ENCODE results near the gene USP48. TPM values are rescaled to one million over a fixed set of nuclear protein-coding genes. Genes with fewer than 3 reads are reported as not detected.
A peak's percentile ranks its signal among the peaks of the same experiment; 100 is the strongest.

The USP48 gene
- total and polyA plus RNA-seq, 12 donors, result 13.8 to 45.0 (median 36.1) TPM

GRCh38 chr1:21818656-21819055, 35.7 kb upstream of the USP48 start:
- no peak overlapping the region for H3K4me3 ChIP-seq
- DNase-seq (peak in 1 of 2 donors; percentile 54), ATAC-seq (peak in 6 of 8 donors; percentile 21 to 46 (median 30))
- whole genome bisulfite sequencing, 2 donors, result 28 to 32% methylated on average over 9 of the region's 10 CpGs
- intact Hi-C loops (cut with DNase I), result no loop called here
- H3K27me3 ChIP-seq, result peaks cover 0 to 12% (median 0%) of the 10 kb centered on the region in 7 donors
- peaks cover 0 to 33% (median 6%) of the 10 kb centered on the region in 9 donors for H3K4me1 ChIP-seq
- H3K27ac ChIP-seq, result peak overlapping the region in 2 of 10 donors; percentile 16
- peaks cover 0 to 38% (median 21%) of the 10 kb centered on the region in 9 donors for H3K36me3 ChIP-seq
- H3K9me3 ChIP-seq, result no peaks in the 10 kb centered on the region
- TF ChIP-seq CTCF (IDR thresholded peaks at IDR 0.05), result no peak

GRCh38 chr1:21816602-21817302, 33.8 kb upstream of the USP48 start:
- H3K9me3 ChIP-seq, result no peaks in the 10 kb centered on the region
- H3K27me3 ChIP-seq, result peaks cover 0 to 17% (median 0%) of the 10 kb centered on the region in 7 donors
- peak overlapping the region in 1 of 10 donors; percentile 10 for H3K27ac ChIP-seq
- 80 to 84% methylated on average over 8 of the region's 8 CpGs for WGBS, 2 donors
- no peak for DNase-seq
- no peak overlapping the region for H3K4me3 ChIP-seq
- ATAC-seq, result no peak
- H3K36me3 ChIP-seq, result peaks cover 0 to 19% (median 2%) of the 10 kb centered on the region in 9 donors
- intact Hi-C loops (cut with DNase I), result no loop called here
- peaks cover 0 to 40% (median 6%) of the 10 kb centered on the region in 9 donors for H3K4me1 ChIP-seq
- TF ChIP-seq CTCF (IDR thresholded peaks at IDR 0.05), result no peak

GRCh38 chr1:21815724-21816321, 32.9 kb upstream of the USP48 start:
- ATAC-seq (peak; percentile 22 to 55 (median 36)), DNase-seq (no peak)
- Histone ChIP-seq H3K9me3 (no peaks in the 10 kb centered on the region), H3K27ac (peak overlapping the region in 1 of 10 donors; percentile 10), H3K27me3 (peaks cover 0 to 17% (median 0%) of the 10 kb centered on the region in 7 donors), H3K4me1 (peaks cover 0 to 40% (median 6%) of the 10 kb centered on the region in 9 donors), H3K4me3 (no peak overlapping the region), H3K36me3 (peaks cover 0 to 10% (median 0%) of the 10 kb centered on the region in 9 donors)
- intact Hi-C loops (cut with DNase I), result no loop called here
- no peak for TF ChIP-seq CTCF (IDR thresholded peaks at IDR 0.05)
- 69 to 76% methylated on average over 12 of the region's 12 CpGs for WGBS, 2 donors

GRCh38 chr1:21814981-21815582, 32.1 kb upstream of the USP48 start:
- ATAC-seq, result peak in 2 of 8 donors; percentile 7 to 25
- no peaks in the 10 kb centered on the region for H3K9me3 ChIP-seq
- no peak overlapping the region for H3K27ac ChIP-seq
- H3K27me3 ChIP-seq, result peaks cover 0 to 17% (median 0%) of the 10 kb centered on the region in 7 donors
- H3K36me3 ChIP-seq, result peaks cover 0 to 5% (median 0%) of the 10 kb centered on the region in 9 donors
- TF ChIP-seq CTCF (IDR thresholded peaks at IDR 0.05), result no peak
- H3K4me3 ChIP-seq, result no peak overlapping the region
- 95 to 96% methylated on average over 15 of the region's 15 CpGs for WGBS, 2 donors
- peaks cover 0 to 40% (median 6%) of the 10 kb centered on the region in 9 donors for H3K4me1 ChIP-seq
- no peak for DNase-seq
- intact Hi-C loops (cut with DNase I), result no loop called here

Measured in heart right ventricle (tissue), 16 donors.